ENCODE data around the gene HS6ST1. TPM values are rescaled to one million over a fixed set of nuclear protein-coding genes. Genes with fewer than 3 reads are reported as not detected.

HS6ST1 gene
- total and polyA plus RNA-seq, 2 donors (not counting 1 experiment from before 2014, with no cell fraction given) = 16.6 to 59.9 TPM

DNA sequence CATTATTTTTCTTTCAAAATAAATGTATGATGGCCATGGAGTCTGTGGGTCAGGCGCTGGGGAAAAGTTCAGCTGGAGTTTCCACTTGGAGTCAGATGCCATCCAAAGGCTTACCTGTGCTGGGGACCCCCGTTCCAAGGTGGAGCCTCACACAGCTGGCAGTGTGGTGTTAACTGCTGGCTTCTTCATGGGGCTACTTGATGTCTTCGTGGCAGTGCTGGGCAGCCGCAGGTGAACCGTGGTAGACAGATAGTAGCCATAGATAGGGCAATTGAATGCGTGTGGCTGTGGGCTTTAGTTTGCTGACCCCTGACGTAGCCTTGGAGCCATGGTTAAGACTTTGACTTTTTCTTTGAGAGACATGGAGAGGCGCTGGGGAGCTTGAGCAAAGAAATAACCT, 83.1 kb downstream of the HS6ST1 start:
- H3K4me2 ChIP-seq (ENCODE audit: extremely low read depth, insufficient read depth, low read length) = no peak overlapping the region
- no peaks in the 10 kb centered on the region for H4K20me1 ChIP-seq (ENCODE audit: control insufficient read depth, extremely low read depth, insufficient read depth, low read length)
- TF ChIP-seq EZH2 (IDR thresholded peaks at IDR 0.05; ENCODE audit: low read length, missing control alignments) = no peak
- TF ChIP-seq, protein P1, sequence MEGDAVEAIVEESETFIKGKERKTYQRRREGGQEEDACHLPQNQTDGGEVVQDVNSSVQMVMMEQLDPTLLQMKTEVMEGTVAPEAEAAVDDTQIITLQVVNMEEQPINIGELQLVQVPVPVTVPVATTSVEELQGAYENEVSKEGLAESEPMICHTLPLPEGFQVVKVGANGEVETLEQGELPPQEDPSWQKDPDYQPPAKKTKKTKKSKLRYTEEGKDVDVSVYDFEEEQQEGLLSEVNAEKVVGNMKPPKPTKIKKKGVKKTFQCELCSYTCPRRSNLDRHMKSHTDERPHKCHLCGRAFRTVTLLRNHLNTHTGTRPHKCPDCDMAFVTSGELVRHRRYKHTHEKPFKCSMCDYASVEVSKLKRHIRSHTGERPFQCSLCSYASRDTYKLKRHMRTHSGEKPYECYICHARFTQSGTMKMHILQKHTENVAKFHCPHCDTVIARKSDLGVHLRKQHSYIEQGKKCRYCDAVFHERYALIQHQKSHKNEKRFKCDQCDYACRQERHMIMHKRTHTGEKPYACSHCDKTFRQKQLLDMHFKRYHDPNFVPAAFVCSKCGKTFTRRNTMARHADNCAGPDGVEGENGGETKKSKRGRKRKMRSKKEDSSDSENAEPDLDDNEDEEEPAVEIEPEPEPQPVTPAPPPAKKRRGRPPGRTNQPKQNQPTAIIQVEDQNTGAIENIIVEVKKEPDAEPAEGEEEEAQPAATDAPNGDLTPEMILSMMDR (conservative IDR thresholded peaks at IDR 0.05 in 1 of 2, IDR thresholded peaks at IDR 0.05 in 1 of 2; ENCODE audit: low read depth in 1 of 2, low read length in 2 of 2) = no peak
- peaks cover 8% of the 10 kb centered on the region for H3K4me1 ChIP-seq (ENCODE audit: control insufficient read depth, extremely low read depth, insufficient read depth, low read length)
- no peak overlapping the region for H3K9ac ChIP-seq (ENCODE audit: insufficient read depth, low read length)
- no peak overlapping the region for H3K4me3 ChIP-seq (replicated peaks in 1 of 4; ENCODE audit: control extremely low read depth in 1 of 4, insufficient read depth in 1 of 4, low read depth in 3 of 4, low read length in 4 of 4)
- H3K9me3 ChIP-seq (ENCODE audit: control insufficient read depth, insufficient read depth, low read depth, low read length) = no peaks in the 10 kb centered on the region
- no peaks in the 10 kb centered on the region for H3K27me3 ChIP-seq (ENCODE audit: control insufficient read depth, insufficient read depth, low read length)
- no peak overlapping the region for H3K27ac ChIP-seq (ENCODE audit: insufficient read depth, low read length)
- H3K36me3 ChIP-seq (ENCODE audit: control insufficient read depth, insufficient read depth, low read length) = no peaks in the 10 kb centered on the region
- H2AFZ ChIP-seq (ENCODE audit: low read length) = no peak overlapping the region
- no peaks in the 10 kb centered on the region for H3K79me2 ChIP-seq (ENCODE audit: control insufficient read depth, insufficient read depth, low read length)
- DNase-seq (ENCODE audit: low read depth in 2 of 2) = no peak

DNA sequence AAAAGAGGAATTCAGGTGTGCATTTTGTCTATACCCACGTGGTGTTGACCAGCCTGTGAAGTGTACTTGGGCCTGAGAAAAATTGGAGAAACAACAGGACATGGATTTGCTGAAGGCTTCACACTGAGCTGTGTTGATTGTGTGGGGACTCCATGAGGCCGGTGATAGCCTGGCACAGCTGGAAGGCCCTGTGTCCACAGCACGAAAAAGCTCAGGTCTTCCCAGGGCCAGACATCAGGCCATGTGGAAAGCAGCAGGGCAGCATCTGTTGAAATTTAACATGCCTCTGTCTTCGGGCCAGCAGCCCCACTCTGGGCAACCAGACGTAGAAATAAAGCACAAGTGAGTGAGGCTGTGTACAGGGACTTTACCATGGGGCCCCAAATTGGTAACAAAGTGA, 84.1 kb downstream of the HS6ST1 start:
- H3K4me3 ChIP-seq (replicated peaks in 1 of 4; ENCODE audit: control extremely low read depth in 1 of 4, insufficient read depth in 1 of 4, low read depth in 3 of 4, low read length in 4 of 4) = no peak overlapping the region
- H3K27me3 ChIP-seq (ENCODE audit: control insufficient read depth, insufficient read depth, low read length) = no peaks in the 10 kb centered on the region
- TF ChIP-seq, protein P1 (conservative IDR thresholded peaks at IDR 0.05 in 1 of 2, IDR thresholded peaks at IDR 0.05 in 1 of 2; ENCODE audit: low read depth in 1 of 2, low read length in 2 of 2) = no peak
- TF ChIP-seq EZH2 (IDR thresholded peaks at IDR 0.05; ENCODE audit: low read length, missing control alignments) = no peak
- no peaks in the 10 kb centered on the region for H3K9me3 ChIP-seq (ENCODE audit: control insufficient read depth, insufficient read depth, low read depth, low read length)
- DNase-seq (ENCODE audit: low read depth in 2 of 2) = no peak
- H3K4me1 ChIP-seq (ENCODE audit: control insufficient read depth, extremely low read depth, insufficient read depth, low read length) = peaks cover 8% of the 10 kb centered on the region
- H3K36me3 ChIP-seq (ENCODE audit: control insufficient read depth, insufficient read depth, low read length) = no peaks in the 10 kb centered on the region
- no peak overlapping the region for H3K9ac ChIP-seq (ENCODE audit: insufficient read depth, low read length)
- no peaks in the 10 kb centered on the region for H3K79me2 ChIP-seq (ENCODE audit: control insufficient read depth, insufficient read depth, low read length)
- no peak overlapping the region for H2AFZ ChIP-seq (ENCODE audit: low read length)
- no peak overlapping the region for H3K4me2 ChIP-seq (ENCODE audit: extremely low read depth, insufficient read depth, low read length)
- H3K27ac ChIP-seq (ENCODE audit: insufficient read depth, low read length) = no peak overlapping the region
- no peaks in the 10 kb centered on the region for H4K20me1 ChIP-seq (ENCODE audit: control insufficient read depth, extremely low read depth, insufficient read depth, low read length)

DNA sequence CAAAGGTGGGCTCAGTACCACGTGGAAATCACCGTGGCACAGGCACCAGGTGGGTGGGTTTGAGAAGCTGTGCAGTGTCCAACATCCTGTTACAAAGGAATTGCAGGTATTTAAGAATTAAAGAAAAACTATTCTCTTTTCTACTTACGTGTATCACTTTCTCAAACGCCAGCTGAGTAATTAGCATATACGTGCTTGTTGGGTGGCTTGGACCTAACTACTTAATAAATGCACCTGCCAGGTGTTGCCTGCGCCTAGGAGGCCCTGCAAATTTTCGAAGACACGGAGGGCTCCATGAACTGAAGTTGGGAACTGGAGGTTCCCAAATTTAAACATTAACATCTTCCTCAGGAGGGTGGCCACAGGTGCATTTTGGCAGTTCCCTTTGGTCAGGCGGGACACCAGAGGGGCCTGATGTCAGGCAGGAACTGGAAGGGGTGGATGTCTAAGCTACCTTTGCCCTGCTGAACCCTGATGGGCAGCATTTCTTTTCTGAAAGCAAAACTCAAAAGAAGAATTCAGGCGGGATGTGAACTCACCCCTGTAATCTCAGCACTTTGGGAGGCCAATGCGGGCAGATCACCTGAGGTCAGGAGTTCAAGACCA, 84.8 kb downstream of the HS6ST1 start:
- TF ChIP-seq, protein P1 (conservative IDR thresholded peaks at IDR 0.05 in 1 of 2, IDR thresholded peaks at IDR 0.05 in 1 of 2; ENCODE audit: low read depth in 1 of 2, low read length in 2 of 2) = no peak
- TF ChIP-seq EZH2 (IDR thresholded peaks at IDR 0.05; ENCODE audit: low read length, missing control alignments) = no peak
- peaks cover 8% of the 10 kb centered on the region for H3K4me1 ChIP-seq (ENCODE audit: control insufficient read depth, extremely low read depth, insufficient read depth, low read length)
- H3K4me2 ChIP-seq (ENCODE audit: extremely low read depth, insufficient read depth, low read length) = peak overlapping the region; percentile 32
- H3K36me3 ChIP-seq (ENCODE audit: control insufficient read depth, insufficient read depth, low read length) = no peaks in the 10 kb centered on the region
- H3K79me2 ChIP-seq (ENCODE audit: control insufficient read depth, insufficient read depth, low read length) = no peaks in the 10 kb centered on the region
- H3K27me3 ChIP-seq (ENCODE audit: control insufficient read depth, insufficient read depth, low read length) = no peaks in the 10 kb centered on the region
- DNase-seq (ENCODE audit: low read depth in 2 of 2) = no peak
- peak overlapping the region in 2 of 4 experiments; percentile 65 to 81 for H3K4me3 ChIP-seq (replicated peaks in 1 of 4; ENCODE audit: control extremely low read depth in 1 of 4, insufficient read depth in 1 of 4, low read depth in 3 of 4, low read length in 4 of 4)
- H2AFZ ChIP-seq (ENCODE audit: low read length) = peak overlapping the region; percentile 49
- H3K27ac ChIP-seq (ENCODE audit: insufficient read depth, low read length) = no peak overlapping the region
- H3K9me3 ChIP-seq (ENCODE audit: control insufficient read depth, insufficient read depth, low read depth, low read length) = no peaks in the 10 kb centered on the region
- no peak overlapping the region for H3K9ac ChIP-seq (ENCODE audit: insufficient read depth, low read length)
- no peaks in the 10 kb centered on the region for H4K20me1 ChIP-seq (ENCODE audit: control insufficient read depth, extremely low read depth, insufficient read depth, low read length)
